Metanephros (tissue), 2 donors: ENCODE data around the gene SPG7. TPM values are rescaled to one million over a fixed set of nuclear protein-coding genes. Genes with fewer than 3 reads are reported as not detected.

Experiments used
- small RNA-seq: library from RNA; depleted of rRNA; stranded (forward); fragments of <200 nt; gene quantifications from one replicate; pipeline ENCODE3, GENCODE V24; 2014; ENCODE audit warnings: low replicate concordance
- total RNA-seq: library from RNA; depleted of rRNA; stranded (reverse); fragments of >200 nt; gene quantifications from one replicate; pipeline ENCODE4 v1.2.3, GENCODE V29; 2014

SPG7 gene
- total RNA-seq = 165 TPM

GRCh38 chr16:89507834-89508590 lies at the start of gene SPG7:
Gene SPG7, plus strand, starts transcription at chr16:89508403. Its CDS starts 15 bp downstream, at chr16:89508418.

GRCh38 chr16:89490439-89491237 lies 17.6 kb upstream of the SPG7 start, which contains the start of gene ANKRD11:
Gene ANKRD11, minus strand, starts transcription at chr16:89490561. Its CDS starts 173,542 bp downstream, at chr16:89317019.

GRCh38 chr16:89560378-89561141 lies 52.4 kb downstream of the SPG7 start, which contains the start of gene RPL13:
Gene RPL13, plus strand, starts transcription at chr16:89560682. Its CDS starts 278 bp downstream, at chr16:89560960.

GRCh38 chr16:89575247-89576152 lies 67.3 kb downstream of the SPG7 start, which contains the start of gene CPNE7:
Gene CPNE7, plus strand, starts transcription at chr16:89575758. Its CDS starts 140 bp downstream, at chr16:89575898.

Small RNA genes lying within 50 kb of the gene (small RNA-seq; reads per million reads assigned to genes)
- gene SNORD68 = not detected

Other genes with a start within 250 kb of the SPG7 start
- gene ANKRD11, start 17.8 kb upstream of the SPG7 start, total RNA-seq = 110 TPM
- gene RPL13, start 52.3 kb downstream of the SPG7 start, total RNA-seq = 5,169 TPM
- gene CPNE7, start 67.4 kb downstream of the SPG7 start, total RNA-seq = 2.5 TPM
- 42.4 TPM for gene DPEP1, start 105.2 kb downstream of the SPG7 start, total RNA-seq
- 58.0 TPM for gene CHMP1A, start 149.3 kb downstream of the SPG7 start, total RNA-seq
- 10.5 TPM for gene SPATA33, start 149.4 kb downstream of the SPG7 start, total RNA-seq
- gene CDK10, start 178.3 kb downstream of the SPG7 start, total RNA-seq = 64.4 TPM
- gene SPATA2L, start 193.3 kb downstream of the SPG7 start, total RNA-seq = 14.5 TPM
- gene VPS9D1, start 212.5 kb downstream of the SPG7 start, total RNA-seq = 9.9 TPM
- 29.6 TPM for gene ZNF276, start 213.1 kb downstream of the SPG7 start, total RNA-seq